G401.6 (cell line): ENCODE measurements around the gene LARGE1.

Experiments
- FAIRE-seq: peaks from 2 replicates; lab custom pipeline; 2012; peaks lifted over from hg19 to GRCh38; lab: Jason Lieb, UNC

Gene LARGE1

DNA sequence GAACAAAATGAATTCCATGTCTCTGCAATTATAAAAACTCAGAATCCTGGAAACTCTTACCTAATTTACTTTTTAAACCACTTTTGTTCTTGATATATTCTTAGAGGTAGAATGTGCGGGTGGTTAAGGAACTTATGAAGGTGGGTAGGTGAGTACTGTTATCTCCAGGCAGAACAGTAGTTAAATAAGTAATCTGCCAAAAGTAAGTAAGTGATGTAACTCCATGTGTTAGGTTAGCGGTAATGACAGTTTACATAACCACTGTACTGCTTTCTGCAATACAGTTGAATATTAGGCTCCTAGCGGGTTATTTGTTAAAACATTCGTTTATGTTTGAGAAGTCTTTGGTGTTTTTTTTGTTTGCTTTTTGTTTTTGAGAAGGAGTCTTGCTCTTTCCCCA is 7.1 kb downstream of the LARGE1 start:
- no peak for FAIRE-seq

- FAIRE-seq = no peak
Observed at GRCh38 chr22:33909911-33910310, 10.4 kb downstream of the LARGE1 start.

- FAIRE-seq = no peak
Observed at GRCh38 chr22:33909075-33909458, 11.2 kb downstream of the LARGE1 start.

DNA sequence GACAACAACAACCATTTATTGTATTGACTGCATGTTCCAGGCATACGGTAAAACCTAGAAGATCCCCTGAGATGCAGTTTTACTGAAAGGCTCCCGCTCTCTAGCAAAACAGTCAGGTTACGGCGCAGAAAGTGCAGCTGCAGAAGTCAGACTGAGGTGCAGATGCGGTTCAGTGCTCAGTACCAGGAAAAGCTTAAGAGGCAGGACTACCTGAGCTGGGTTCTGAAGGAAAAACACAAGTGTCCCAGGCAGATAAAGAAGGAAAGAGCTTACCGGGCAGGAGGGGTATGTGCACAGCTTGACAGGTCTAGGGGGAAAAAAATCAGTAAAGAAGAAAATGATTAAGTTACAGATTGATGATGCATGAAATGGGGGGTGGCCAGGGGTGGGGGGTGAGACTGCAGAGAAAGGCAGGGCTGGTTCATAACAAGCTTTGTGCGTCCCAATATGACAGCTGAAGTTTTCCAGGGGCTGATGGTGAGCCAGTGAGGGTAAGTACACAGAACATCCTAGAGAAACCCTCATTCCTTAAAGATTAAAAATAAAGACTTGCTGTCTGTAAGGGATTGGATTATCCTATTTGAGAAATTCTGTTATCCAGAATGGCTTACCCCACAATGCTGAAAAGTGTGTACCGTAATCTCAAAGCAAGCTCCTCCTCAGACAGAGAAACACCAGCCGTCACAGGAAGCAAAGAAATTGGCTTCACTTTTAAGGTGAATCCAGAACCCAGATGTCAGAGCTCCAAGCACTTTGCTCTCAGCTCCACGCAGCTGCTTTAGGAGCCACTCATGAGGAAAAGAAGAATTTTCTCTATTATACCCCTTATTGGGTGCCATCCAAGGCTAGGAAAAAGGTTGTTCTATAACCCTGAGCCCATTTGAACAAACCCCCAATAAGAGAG is 11.9 kb downstream of the LARGE1 start:
- FAIRE-seq = no peak

DNA sequence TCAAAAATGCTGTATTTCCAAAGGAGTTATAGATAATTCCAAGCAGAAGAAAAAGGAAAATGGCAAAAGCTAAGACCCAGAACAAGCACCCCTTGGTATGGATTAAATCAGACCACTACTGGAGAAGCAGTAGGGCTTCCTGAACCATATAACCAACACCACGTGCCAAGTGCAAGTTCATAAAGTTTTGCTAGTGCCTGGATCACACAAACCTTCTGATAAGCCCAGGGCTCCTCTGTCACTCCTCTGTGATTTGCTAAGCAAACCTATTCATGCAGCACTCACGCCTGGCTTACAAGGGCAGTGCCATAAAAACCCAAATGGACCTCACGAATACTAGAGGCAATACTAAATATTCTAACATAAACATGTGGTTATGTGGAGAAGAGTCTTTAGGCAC is 13.3 kb downstream of the LARGE1 start:
- FAIRE-seq = no peak

DNA sequence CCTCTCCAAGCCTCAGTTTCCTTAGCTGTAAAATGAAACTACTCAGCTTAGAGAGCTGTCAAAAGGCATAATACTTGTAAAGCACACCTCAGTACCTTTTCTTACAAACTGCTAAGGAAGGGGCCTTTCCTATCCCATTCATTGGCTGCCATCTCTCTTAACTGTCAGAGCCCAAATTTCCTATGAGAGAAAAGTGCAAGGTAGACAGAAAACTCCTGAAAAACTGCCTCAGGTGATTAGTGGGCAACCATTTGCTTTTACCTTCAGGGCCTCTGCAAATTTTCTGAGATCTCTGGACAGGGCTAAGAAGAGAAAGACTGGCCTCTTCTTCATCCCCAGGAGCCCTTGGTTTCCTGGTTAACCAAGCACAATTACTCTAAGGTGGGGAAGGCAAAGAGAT is 13.8 kb downstream of the LARGE1 start:
- no peak for FAIRE-seq

DNA sequence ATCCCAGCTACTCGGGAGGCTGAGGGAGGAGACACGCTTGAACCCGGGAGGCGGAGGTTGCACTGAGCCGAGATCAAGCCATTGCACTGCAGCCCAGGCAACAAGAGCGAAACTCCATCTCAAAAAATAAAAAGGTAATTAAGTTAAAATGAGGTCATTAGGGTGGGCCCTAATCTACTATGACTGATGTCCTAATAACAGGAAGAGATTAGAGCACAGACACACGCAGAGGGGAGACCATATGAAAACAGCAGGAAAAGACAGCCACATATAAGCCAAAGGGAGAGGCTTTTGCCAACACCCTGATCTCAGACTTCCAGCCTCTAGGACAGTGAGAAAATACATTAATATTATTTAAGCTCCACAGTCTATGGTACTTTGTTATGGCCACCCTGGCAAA is 17.3 kb downstream of the LARGE1 start:
- no peak for FAIRE-seq

DNA sequence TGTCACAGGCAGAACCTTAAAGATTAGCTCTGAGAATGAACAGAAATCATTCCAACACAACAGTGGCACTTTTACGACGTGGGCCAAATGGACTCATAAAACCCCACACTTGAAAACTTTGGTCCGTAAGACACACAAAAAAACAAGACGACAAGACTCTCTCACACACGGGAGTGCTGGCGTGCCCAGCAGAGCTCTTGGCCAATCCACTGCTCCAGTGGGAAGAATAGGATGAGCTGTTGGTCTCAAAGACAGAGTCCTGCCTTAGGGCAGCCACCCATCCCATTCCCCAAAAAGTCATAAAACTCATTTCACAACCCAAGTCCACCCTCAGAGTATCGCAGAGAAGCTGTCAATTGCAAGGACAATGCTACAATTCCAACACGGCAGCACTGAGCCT is 18.2 kb downstream of the LARGE1 start:
- no peak for FAIRE-seq

DNA sequence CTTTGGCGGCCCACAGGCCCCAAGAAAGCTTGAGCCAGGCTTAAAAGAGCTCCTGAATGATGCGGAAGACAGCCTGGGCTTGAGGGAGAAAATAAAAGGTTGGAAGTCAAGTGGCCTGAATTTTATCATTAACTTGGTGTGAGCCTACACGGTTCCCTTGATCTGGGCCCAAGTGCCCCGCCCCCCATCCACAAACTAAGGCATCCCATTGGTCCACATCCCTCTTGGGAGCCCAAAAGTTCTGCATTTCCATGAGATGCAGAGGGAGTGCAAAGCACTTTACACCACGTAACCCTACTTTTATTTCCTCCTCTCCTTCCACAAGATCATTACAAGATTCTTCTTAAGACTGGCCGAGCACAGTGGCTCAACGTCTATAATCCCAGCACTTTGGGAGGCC is 22.2 kb downstream of the LARGE1 start:
- no peak for FAIRE-seq

GRCh38 chr22:33897448-33897835 is 22.8 kb downstream of the LARGE1 start:
- FAIRE-seq = no peak

GRCh38 chr22:33896575-33897447 is 23.5 kb downstream of the LARGE1 start:
- FAIRE-seq = no peak

- no peak for FAIRE-seq
Observed at GRCh38 chr22:33896154-33896553, 24.1 kb downstream of the LARGE1 start.

DNA sequence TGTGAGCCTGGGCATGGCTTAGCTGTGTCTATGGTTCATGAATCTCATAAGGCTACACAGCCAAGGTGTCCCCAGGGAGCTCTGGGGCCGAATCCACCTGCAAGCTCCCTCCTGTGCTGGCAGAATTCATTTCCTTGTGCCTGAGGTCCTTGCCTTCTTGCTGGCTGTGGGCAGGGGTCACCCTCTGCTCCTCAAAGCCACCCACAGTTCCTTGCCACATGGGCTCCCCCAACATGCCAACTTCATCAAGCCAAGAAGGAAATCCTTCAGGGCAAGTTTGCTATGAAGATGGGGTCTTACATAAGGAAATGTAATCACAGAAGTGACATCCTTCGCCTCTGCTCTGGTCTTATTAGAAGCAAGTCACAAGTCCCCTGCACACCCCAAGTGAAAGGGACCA is 24.8 kb downstream of the LARGE1 start:
- no peak for FAIRE-seq

GRCh38 chr22:33894515-33894914 is 25.8 kb downstream of the LARGE1 start:
- FAIRE-seq = no peak

DNA sequence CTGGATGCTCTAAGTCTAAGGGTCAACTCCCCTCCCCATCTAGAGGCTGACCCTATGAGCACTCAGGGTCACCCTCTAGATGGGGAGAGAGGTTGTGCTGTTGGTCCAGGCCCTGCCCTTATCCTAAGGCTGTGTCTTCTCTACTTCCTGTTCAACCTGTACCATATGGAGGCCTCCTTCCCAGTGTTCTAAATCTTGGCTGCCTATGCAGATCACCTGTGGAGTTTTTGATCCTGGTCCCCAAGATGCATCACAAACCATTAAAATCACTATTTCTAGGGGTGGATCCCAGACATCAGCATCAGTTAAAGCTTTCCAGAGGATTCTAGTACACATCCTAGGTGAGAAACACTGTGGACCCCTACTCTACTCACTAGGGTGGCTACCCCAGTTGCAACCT is 26.2 kb downstream of the LARGE1 start:
- FAIRE-seq = no peak

DNA sequence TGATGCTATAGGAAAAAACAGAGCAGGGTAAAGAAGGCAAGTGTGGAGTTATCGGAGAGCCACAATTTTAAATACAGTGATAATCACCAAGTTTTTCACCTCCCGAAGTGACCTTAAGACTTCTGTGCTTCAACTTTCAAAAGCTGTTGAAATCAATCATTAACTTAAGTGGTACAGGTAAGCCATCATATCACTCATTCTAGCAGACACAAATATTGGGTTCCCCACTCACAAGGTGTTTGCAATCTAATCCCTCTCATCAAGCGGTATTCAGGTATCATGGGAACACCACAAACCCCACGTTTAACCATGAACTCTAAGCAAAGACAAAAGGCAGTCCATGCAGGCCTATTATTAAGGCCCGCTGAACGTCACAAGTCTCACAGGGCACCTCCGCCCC is 26.8 kb downstream of the LARGE1 start:
- no peak for FAIRE-seq

DNA sequence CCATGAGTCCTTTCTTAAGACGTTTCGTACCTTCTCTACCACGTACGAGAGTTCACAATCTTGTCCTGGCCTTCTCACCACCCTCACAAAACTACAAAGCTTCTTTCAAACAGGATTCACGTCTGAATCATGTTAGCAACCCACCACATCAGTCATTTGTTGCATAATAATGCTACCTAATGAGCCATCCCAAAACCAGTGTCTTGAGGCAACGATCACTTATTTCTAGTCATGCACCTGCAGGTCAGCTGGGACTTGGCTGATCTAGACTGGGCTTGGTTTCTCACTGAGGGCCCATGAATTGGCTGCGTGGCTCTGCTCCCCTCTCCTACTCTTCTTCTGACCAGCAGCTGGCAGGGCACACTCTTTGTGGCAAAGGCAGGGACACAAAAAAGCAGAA is 28.3 kb downstream of the LARGE1 start:
- FAIRE-seq = no peak

GRCh38 chr22:33891455-33891854 is 28.8 kb downstream of the LARGE1 start:
- no peak for FAIRE-seq

- FAIRE-seq = no peak
Observed at GRCh38 chr22:33889748-33890147, 30.5 kb downstream of the LARGE1 start.

GRCh38 chr22:33888821-33889220 is 31.5 kb downstream of the LARGE1 start:
- no peak for FAIRE-seq

- FAIRE-seq = no peak
Observed at GRCh38 chr22:33887173-33887572, 33.1 kb downstream of the LARGE1 start.

GRCh38 chr22:33886696-33887095 is 33.6 kb downstream of the LARGE1 start:
- FAIRE-seq = no peak

- no peak for FAIRE-seq
Observed at GRCh38 chr22:33884829-33885228, 35.4 kb downstream of the LARGE1 start.
